HepG2 (cell line): ENCODE data around the gene OSBP. TPM values are rescaled to one million over a fixed set of nuclear protein-coding genes. Genes with fewer than 3 reads are reported as not detected.

Experiments used
- ATF1 ChIP-seq: IDR thresholded peaks from 2 replicates; pipeline ENCODE4 v1.6.1; 2016; ENCODE audit warnings: mild to moderate bottlenecking, control low read depth
- BCL6 ChIP-seq: IDR thresholded peaks from 2 replicates; pipeline ENCODE4 v1.6.1; 2016; ENCODE audit warnings: missing genetic modification reagents, missing compliant biosample characterization
- CHCHD3 ChIP-seq: sonication (generic); formaldehyde crosslinking; IDR thresholded peaks from 2 replicates; pipeline ENCODE4 v1.8.0; 2022; ENCODE audit warnings: mild to moderate bottlenecking, missing genetic modification reagents, moderate library complexity
- ELF4 ChIP-seq: sonication (generic); formaldehyde crosslinking; IDR thresholded peaks from 2 replicates; pipeline ENCODE4 v1.5.0; 2020; ENCODE audit warnings: missing genetic modification reagents, mild to moderate bottlenecking, moderate library complexity, borderline replicate concordance
- FOXC1 ChIP-seq: sonication (generic); formaldehyde crosslinking; IDR thresholded peaks from 2 replicates; pipeline ENCODE4 v1.8.0; 2022; ENCODE audit warnings: mild to moderate bottlenecking, missing genetic modification reagents, borderline replicate concordance
- MED13 ChIP-seq: sonication (generic); formaldehyde crosslinking; IDR thresholded peaks from 2 replicates; pipeline ENCODE4 v1.5.0; 2020; ENCODE audit warnings: missing genetic modification reagents
- NR2F6 ChIP-seq, 2 experiments: IDR thresholded peaks; 2 replicates each; pipeline ENCODE4 v1.6.1; 2016; ENCODE audit warnings: antibody characterized with exemption in 1 of 2, mild to moderate bottlenecking in 1 of 2
- PAX8 ChIP-seq: sonication (generic); formaldehyde crosslinking; IDR thresholded peaks from 2 replicates; pipeline ENCODE4 v1.8.0; 2022; ENCODE audit warnings: mild to moderate bottlenecking, missing genetic modification reagents, borderline replicate concordance
- THAP11 ChIP-seq: IDR thresholded peaks from 2 replicates; pipeline ENCODE4 v1.6.1; 2016; ENCODE audit warnings: missing biosample characterization, missing genetic modification reagents
- ZNF234 ChIP-seq: sonication (generic); formaldehyde crosslinking; conservative IDR thresholded peaks from 2 replicates; pipeline ENCODE4 v1.5.1; 2020; ENCODE audit warnings: mild to moderate bottlenecking, missing genetic modification reagents
- ZNF367 ChIP-seq: sonication (generic); formaldehyde crosslinking; IDR thresholded peaks from 2 replicates; pipeline ENCODE4 v1.4.0; 2020; ENCODE audit warnings: missing genetic modification reagents, borderline replicate concordance
- ZNF496 ChIP-seq: sonication (generic); formaldehyde crosslinking; IDR thresholded peaks from 2 replicates; pipeline ENCODE4 v1.8.1; 2023; ENCODE audit warnings: mild to moderate bottlenecking, moderate library complexity, missing genetic modification reagents; ENCODE audit not compliant: insufficient replicate concordance
- ZNF543 ChIP-seq: sonication (generic); formaldehyde crosslinking; IDR thresholded peaks from 2 replicates; pipeline ENCODE4 v1.4.0; 2020; ENCODE audit warnings: mild to moderate bottlenecking, missing genetic modification reagents
- polyA plus RNA-seq, 8 experiments: library from polyadenylated mRNA; depleted of rRNA in 3 of 8; stranded (reverse) in 7 of 8; unstranded in 1 of 8; fragments of >200 nt; fragmentation: Illumina TruSeq in 4 of 8; extraction: Trizol in 4 of 8; gene quantifications; 2 replicates each; pipeline versions ENCODE4 v1.2.1 to v1.2.3, GENCODE V29; 2011 to 2016; ENCODE audit warnings: low read depth in 4 of 8, missing spikeins in 1 of 8, mixed read lengths in 1 of 8; ENCODE audit not compliant: insufficient read depth in 1 of 8
- total RNA-seq, 5 experiments: library from RNA; depleted of rRNA; stranded (reverse); fragments of >200 nt; fragmentation: Illumina TruSeq; extraction: Trizol; gene quantifications; 2 replicates each; pipeline ENCODE4 v1.2.3, GENCODE V29; 2016; ENCODE audit warnings: low read depth in 1 of 5
- TF ChIP-seq, protein P1 (sequence below): sonication (generic); formaldehyde crosslinking; IDR thresholded peaks from 2 replicates; pipeline ENCODE4 v1.4.0; 2020; ENCODE audit warnings: missing genetic modification reagents, borderline replicate concordance
- TF ChIP-seq, protein P2 (sequence below): sonication (generic); formaldehyde crosslinking; conservative IDR thresholded peaks from 2 replicates; pipeline ENCODE4 v1.4.0; 2020; ENCODE audit warnings: missing genetic modification reagents

OSBP gene
- total and polyA plus RNA-seq, 2 of the 13 experiments (the other 11 are each of a cell fraction or from before 2014, with no cell fraction given), result 12.1 to 13.5 TPM

GRCh38 chr11:59550368-59550841 is 65.2 kb downstream of the OSBP start (continued):
- TF ChIP-seq THAP11, result peak; percentile 76
- TF ChIP-seq, protein P1, sequence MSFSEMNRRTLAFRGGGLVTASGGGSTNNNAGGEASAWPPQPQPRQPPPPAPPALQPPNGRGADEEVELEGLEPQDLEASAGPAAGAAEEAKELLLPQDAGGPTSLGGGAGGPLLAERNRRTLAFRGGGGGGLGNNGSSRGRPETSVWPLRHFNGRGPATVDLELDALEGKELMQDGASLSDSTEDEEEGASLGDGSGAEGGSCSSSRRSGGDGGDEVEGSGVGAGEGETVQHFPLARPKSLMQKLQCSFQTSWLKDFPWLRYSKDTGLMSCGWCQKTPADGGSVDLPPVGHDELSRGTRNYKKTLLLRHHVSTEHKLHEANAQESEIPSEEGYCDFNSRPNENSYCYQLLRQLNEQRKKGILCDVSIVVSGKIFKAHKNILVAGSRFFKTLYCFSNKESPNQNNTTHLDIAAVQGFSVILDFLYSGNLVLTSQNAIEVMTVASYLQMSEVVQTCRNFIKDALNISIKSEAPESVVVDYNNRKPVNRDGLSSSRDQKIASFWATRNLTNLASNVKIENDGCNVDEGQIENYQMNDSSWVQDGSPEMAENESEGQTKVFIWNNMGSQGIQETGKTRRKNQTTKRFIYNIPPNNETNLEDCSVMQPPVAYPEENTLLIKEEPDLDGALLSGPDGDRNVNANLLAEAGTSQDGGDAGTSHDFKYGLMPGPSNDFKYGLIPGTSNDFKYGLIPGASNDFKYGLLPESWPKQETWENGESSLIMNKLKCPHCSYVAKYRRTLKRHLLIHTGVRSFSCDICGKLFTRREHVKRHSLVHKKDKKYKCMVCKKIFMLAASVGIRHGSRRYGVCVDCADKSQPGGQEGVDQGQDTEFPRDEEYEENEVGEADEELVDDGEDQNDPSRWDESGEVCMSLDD, result no peak
- TF ChIP-seq ATF1 (CRISPR knock-in tag), result no peak
- TF ChIP-seq ZNF496 (CRISPR knock-in tag), result no peak
- TF ChIP-seq BCL6 (CRISPR knock-in tag), result peak; percentile 51; the same call in 1 of the 2 replicates
- TF ChIP-seq, protein P2, sequence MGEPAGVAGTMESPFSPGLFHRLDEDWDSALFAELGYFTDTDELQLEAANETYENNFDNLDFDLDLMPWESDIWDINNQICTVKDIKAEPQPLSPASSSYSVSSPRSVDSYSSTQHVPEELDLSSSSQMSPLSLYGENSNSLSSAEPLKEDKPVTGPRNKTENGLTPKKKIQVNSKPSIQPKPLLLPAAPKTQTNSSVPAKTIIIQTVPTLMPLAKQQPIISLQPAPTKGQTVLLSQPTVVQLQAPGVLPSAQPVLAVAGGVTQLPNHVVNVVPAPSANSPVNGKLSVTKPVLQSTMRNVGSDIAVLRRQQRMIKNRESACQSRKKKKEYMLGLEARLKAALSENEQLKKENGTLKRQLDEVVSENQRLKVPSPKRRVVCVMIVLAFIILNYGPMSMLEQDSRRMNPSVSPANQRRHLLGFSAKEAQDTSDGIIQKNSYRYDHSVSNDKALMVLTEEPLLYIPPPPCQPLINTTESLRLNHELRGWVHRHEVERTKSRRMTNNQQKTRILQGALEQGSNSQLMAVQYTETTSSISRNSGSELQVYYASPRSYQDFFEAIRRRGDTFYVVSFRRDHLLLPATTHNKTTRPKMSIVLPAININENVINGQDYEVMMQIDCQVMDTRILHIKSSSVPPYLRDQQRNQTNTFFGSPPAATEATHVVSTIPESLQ, result no peak
- TF ChIP-seq MED13 (CRISPR knock-in tag), result peak; percentile 48; the same call in 1 of the 2 replicates
- TF ChIP-seq ELF4, result peak; percentile 88
- TF ChIP-seq CHCHD3, result no peak
- no peak for TF ChIP-seq ZNF367 (CRISPR knock-in tag)
- TF ChIP-seq ZNF543, result peak; percentile 91
- no peak; the same call in 1 of the 2 replicates for TF ChIP-seq FOXC1 (CRISPR knock-in tag)
- no peak for TF ChIP-seq PAX8 (CRISPR knock-in tag)
- TF ChIP-seq NR2F6 (IDR thresholded peaks at IDR 0.05), result no peak
- no peak for TF ChIP-seq NR2F6 (CRISPR knock-in tag; IDR thresholded peaks at IDR 0.05)
- TF ChIP-seq ZNF234, result 0 out of 2 replicates have a peak, but pooled peaks have one; percentile 20
